Measurements from ENCODE around the gene PPP1CC.
"Not testable (repeated sequence)": the region's sequence is repeated elsewhere in the genome, so short reads cannot be mapped to it uniquely, and the experiment has no call there.

The PPP1CC gene

GRCh38 chr12:110750784-110751461 lies 8.2 kb upstream of the PPP1CC start:
- DNase-seq = no peak

GRCh38 chr12:110746550-110746949 lies 3.9 kb upstream of the PPP1CC start:
- no peak for DNase-seq

- DNase-seq = no peak
These were observed 3.0 kb upstream of the PPP1CC start for GRCh38 chr12:110745542-110746284.

- no peak for DNase-seq
These were observed 2.0 kb upstream of the PPP1CC start for GRCh38 chr12:110744601-110745264.

- no peak for DNase-seq
These were observed 1.5 kb upstream of the PPP1CC start for GRCh38 chr12:110744151-110744571.

GRCh38 chr12:110743571-110744093 lies 941 bp upstream of the PPP1CC start:
- no peak for DNase-seq

GRCh38 chr12:110742096-110742717 lies 484 bp downstream of the PPP1CC start:
- no peak for DNase-seq

- no peak for DNase-seq
These were observed 1.2 kb downstream of the PPP1CC start for GRCh38 chr12:110741341-110742095.

GRCh38 chr12:110739894-110740293 lies 2.8 kb downstream of the PPP1CC start:
- no peak for DNase-seq

- no peak for DNase-seq
These were observed 3.2 kb downstream of the PPP1CC start for GRCh38 chr12:110739488-110739887.

GRCh38 chr12:110737532-110737931 lies 5.2 kb downstream of the PPP1CC start:
- DNase-seq = no peak

GRCh38 chr12:110737016-110737415 lies 5.7 kb downstream of the PPP1CC start:
- DNase-seq = not testable (repeated sequence)

GRCh38 chr12:110733900-110734299 lies 8.8 kb downstream of the PPP1CC start:
- no peak for DNase-seq

- no peak for DNase-seq
These were observed 9.5 kb downstream of the PPP1CC start for GRCh38 chr12:110733089-110733715.

GRCh38 chr12:110732572-110732971 lies 10.1 kb downstream of the PPP1CC start:
- DNase-seq = no peak

GRCh38 chr12:110731479-110731878 lies 11.2 kb downstream of the PPP1CC start:
- no peak for DNase-seq

- no peak for DNase-seq
These were observed 14.1 kb downstream of the PPP1CC start for GRCh38 chr12:110728628-110729027.

GRCh38 chr12:110726708-110727369 lies 15.9 kb downstream of the PPP1CC start:
- no peak for DNase-seq

- DNase-seq = no peak
These were observed 16.7 kb downstream of the PPP1CC start for GRCh38 chr12:110726028-110726427.

- DNase-seq = no peak
These were observed 17.4 kb downstream of the PPP1CC start for GRCh38 chr12:110725267-110725666.

GRCh38 chr12:110722892-110723291 lies 19.8 kb downstream of the PPP1CC start:
- not testable (repeated sequence) for DNase-seq
